GM23338 (cell line): Measurements from ENCODE around the gene TMTC2. TPM values are rescaled to one million over a fixed set of nuclear protein-coding genes. Genes with fewer than 3 reads are reported as not detected.

Experiments
- ATAC-seq: fragments of 200-7000 bp; cut with Tn5 transposase; 3 replicates; pipeline ENCODE4 v1.9.1; 2020
- DNase-seq: peaks from one replicate; pipeline ENCODE4 v3.0.0-alpha.2; 2015; ENCODE audit warnings: low spot score
- H2AFZ ChIP-seq: fragments of 200-600 bp; sonication (generic); 2 replicates; pipeline ENCODE4 v1.8.0; 2016; ENCODE audit warnings: antibody characterized with exemption, mild to moderate bottlenecking, moderate library complexity
- H3F3A ChIP-seq: fragments of 200-600 bp; sonication (generic); replicated peaks from 2 replicates; pipeline ENCODE4 v1.8.0; 2017; ENCODE audit warnings: antibody characterized with exemption, mixed run types, low read depth
- H3K27ac ChIP-seq: fragments of 200-600 bp; sonication (generic); 2 replicates; pipeline ENCODE4 v1.6.1; 2016; ENCODE audit warnings: low read depth
- H3K27me3 ChIP-seq: fragments of 200-600 bp; sonication (generic); 2 replicates; pipeline ENCODE4 v1.8.0; 2016; ENCODE audit warnings: mild to moderate bottlenecking, mixed run types, moderate library complexity; ENCODE audit not compliant: insufficient read depth
- H3K36me3 ChIP-seq: fragments of 200-600 bp; sonication (generic); 2 replicates; pipeline ENCODE4 v1.8.0; 2016; ENCODE audit warnings: mild to moderate bottlenecking; ENCODE audit not compliant: insufficient read depth
- H3K4me1 ChIP-seq: fragments of 200-600 bp; sonication (generic); 2 replicates; pipeline ENCODE4 v1.8.0; 2016; ENCODE audit warnings: mild to moderate bottlenecking, moderate library complexity; ENCODE audit not compliant: insufficient read depth
- H3K4me2 ChIP-seq: fragments of 200-600 bp; sonication (generic); 2 replicates; pipeline ENCODE4 v1.7.1; 2017; ENCODE audit warnings: mixed run types
- H3K4me3 ChIP-seq: fragments of 200-600 bp; sonication (generic); 2 replicates; pipeline ENCODE4 v1.6.1; 2016; ENCODE audit warnings: mixed run types
- H3K79me2 ChIP-seq: fragments of 200-600 bp; sonication (generic); replicated peaks from 2 replicates; pipeline ENCODE4 v1.8.0; 2017; ENCODE audit warnings: mild to moderate bottlenecking; ENCODE audit not compliant: insufficient read depth
- H3K9me2 ChIP-seq: fragments of 200-600 bp; sonication (generic); 2 replicates; pipeline ENCODE4 v1.8.0; 2017; ENCODE audit not compliant: insufficient read depth
- H4K20me1 ChIP-seq: fragments of 200-600 bp; sonication (generic); replicated peaks from 2 replicates; pipeline ENCODE4 v1.8.0; 2017; ENCODE audit warnings: mild to moderate bottlenecking; ENCODE audit not compliant: insufficient read depth
- H3K27ac Mint-ChIP-seq: 2 replicates; pipeline ENCODE4 v1.8.0; 2020; ENCODE audit warnings: inconsistent platforms, mild to moderate bottlenecking, moderate library complexity, mixed read lengths
- H3K27me3 Mint-ChIP-seq: 3 replicates; pipeline ENCODE4 v1.8.0; 2022; ENCODE audit warnings: low read depth, mild to moderate bottlenecking, moderate library complexity, mixed read lengths, inconsistent platforms; ENCODE audit not compliant: insufficient read depth, poor library complexity
- H3K36me3 Mint-ChIP-seq: 3 replicates; pipeline ENCODE4 v1.8.0; 2021; ENCODE audit warnings: low read depth, mild to moderate bottlenecking, inconsistent platforms, moderate library complexity, mixed read lengths
- H3K4me1 Mint-ChIP-seq: 3 replicates; pipeline ENCODE4 v1.8.0; 2020; ENCODE audit warnings: mild to moderate bottlenecking, inconsistent platforms, mixed read lengths
- H3K4me3 Mint-ChIP-seq: 3 replicates; pipeline ENCODE4 v1.8.0; 2021; ENCODE audit warnings: moderate library complexity, mild to moderate bottlenecking, inconsistent platforms, mixed read lengths
- H3K9me3 Mint-ChIP-seq: 3 replicates; pipeline ENCODE4 v1.8.0; 2020; ENCODE audit warnings: moderate library complexity, mild to moderate bottlenecking, inconsistent platforms, mixed read lengths
- CREB1 ChIP-seq: fragments of 250-450 bp; sonication (Bioruptor Pico); IDR thresholded peaks from 2 replicates; pipeline ENCODE4 v1.5.0; 2020; ENCODE audit warnings: low read depth, mild to moderate bottlenecking, moderate library complexity
- CTCF ChIP-seq, 2 experiments: fragments of 200-600 bp in 1 of 2; sonication (generic) in 1 of 2; conservative IDR thresholded peaks; 2 replicates each; pipeline versions ENCODE4 v1.5.1 to v1.6.1; 2016 to 2017; ENCODE audit warnings: antibody characterized with exemption in 2 of 2, low read depth in 2 of 2, mild to moderate bottlenecking in 2 of 2, moderate library complexity in 1 of 2
- ETS1 ChIP-seq: IDR thresholded peaks from 2 replicates; pipeline ENCODE4 v1.6.1; 2016; ENCODE audit warnings: antibody characterized with exemption
- EZH2 ChIP-seq: fragments of 200-600 bp; sonication (generic); IDR thresholded peaks from one replicate; pipeline ENCODE4 v1.8.0; 2017; ENCODE audit warnings: antibody characterized with exemption, mild to moderate bottlenecking, low read depth; ENCODE audit not compliant: unreplicated experiment
- EZH2phosphoT487 ChIP-seq: fragments of 200-600 bp; sonication (generic); IDR thresholded peaks from one replicate; pipeline ENCODE4 v1.8.1; 2018; ENCODE audit warnings: antibody characterized with exemption; ENCODE audit not compliant: unreplicated experiment
- JUNB ChIP-seq: IDR thresholded peaks from one replicate; pipeline ENCODE4 v1.6.1; 2016; ENCODE audit warnings: antibody characterized with exemption; ENCODE audit not compliant: unreplicated experiment
- NANOG ChIP-seq: IDR thresholded peaks from 2 replicates; pipeline ENCODE4 v1.6.1; 2016; ENCODE audit warnings: antibody characterized with exemption, borderline replicate concordance
- POLR2AphosphoS5 ChIP-seq: IDR thresholded peaks from 2 replicates; pipeline ENCODE4 v1.6.1; 2016; ENCODE audit warnings: antibody characterized with exemption, low read depth
- STAT1 ChIP-seq: IDR thresholded peaks from one replicate; pipeline ENCODE4 v1.6.1; 2016; ENCODE audit warnings: antibody characterized with exemption; ENCODE audit not compliant: unreplicated experiment
- ZNF114 ChIP-seq: fragments of 250-450 bp; sonication (Bioruptor Pico); IDR thresholded peaks from 2 replicates; pipeline ENCODE4 v1.5.0; 2020; ENCODE audit warnings: mild to moderate bottlenecking, moderate library complexity
- ZNF331 ChIP-seq: fragments of 250-450 bp; sonication (Bioruptor Pico); IDR thresholded peaks from 2 replicates; pipeline ENCODE4 v1.5.0; 2020; ENCODE audit warnings: low read depth, mild to moderate bottlenecking, moderate library complexity
- polyA plus RNA-seq: library from polyadenylated mRNA; unstranded; fragments of >200 nt; fragmentation: Nextera tagmentation; extraction: Ambion mirVana; gene quantifications from 2 replicates; pipeline ENCODE4 v1.2.1, GENCODE V29; 2016
- total RNA-seq: library from RNA; depleted of rRNA; stranded (reverse); fragments of >200 nt; shearing (Covaris generic); gene quantifications from 2 replicates; pipeline ENCODE4 v1.2.3, GENCODE V29; 2014
- TF ChIP-seq, protein P1 (sequence below): IDR thresholded peaks from one replicate; pipeline ENCODE4 v1.6.1; 2018; ENCODE audit warnings: antibody characterized with exemption; ENCODE audit not compliant: unreplicated experiment
- TF ChIP-seq, protein P2 (sequence below): fragments of 250-450 bp; sonication (Bioruptor Pico); IDR thresholded peaks from 2 replicates; pipeline ENCODE4 v1.5.0; 2020; ENCODE audit warnings: mild to moderate bottlenecking, moderate library complexity

Gene TMTC2
- total and polyA plus RNA-seq, 2 experiments from 2014 or later = 0.57 to 6.5 TPM

DNA sequence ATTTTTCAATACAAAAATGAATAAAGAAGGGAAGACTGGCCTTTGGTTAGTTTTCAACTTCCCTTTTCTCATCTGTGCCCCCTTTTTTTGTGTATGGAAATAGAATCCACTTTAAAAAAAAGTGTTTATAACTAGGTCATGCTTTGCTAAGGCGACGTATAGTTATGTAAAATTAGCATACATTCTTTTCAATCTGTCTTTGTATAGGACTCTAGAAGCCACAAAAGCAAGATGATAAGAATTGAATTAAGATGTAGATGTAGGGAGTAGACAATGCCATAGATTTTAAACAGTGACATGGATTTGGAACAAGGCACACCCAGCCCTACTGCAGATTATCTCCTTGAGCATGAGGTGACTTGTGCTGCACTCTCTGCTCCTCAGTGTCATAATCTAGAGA lies 354.3 kb downstream of the TMTC2 start:
- no peak for ATAC-seq
- DNase-seq = no peak
- Histone ChIP-seq H3K36me3 (no peaks in the 10 kb centered on the region), H3K9me2 (0 out of 2 replicates have a peak, but pooled peaks cover 5% of the 10 kb centered on the region), H3K4me2 (no peak overlapping the region), H3K27ac (no peak overlapping the region), H3K79me2 (no peaks in the 10 kb centered on the region), H3K27me3 (no peaks in the 10 kb centered on the region), H4K20me1 (no peaks in the 10 kb centered on the region), H3F3A (no peaks in the 10 kb centered on the region), H3K4me1 (no peaks in the 10 kb centered on the region), H3K4me3 (no peak overlapping the region), H2AFZ (no peak overlapping the region)
- no peaks in the 10 kb centered on the region for H3K27me3 Mint-ChIP-seq
- no peaks in the 10 kb centered on the region for H3K9me3 Mint-ChIP-seq
- TF ChIP-seq CTCF (conservative IDR thresholded peaks at IDR 0.05; ENCODE audit: low read depth in 2 of 2) (no peak), ETS1 (no peak), ZNF331 (CRISPR knock-in tag) (no peak), JUNB (no peak), NANOG (no peak), POLR2AphosphoS5 (no peak), CREB1 (no peak), EZH2 (no peak), EZH2phosphoT487 (no peak), STAT1 (no peak), ZNF114 (CRISPR knock-in tag) (no peak)
- TF ChIP-seq, protein P1, sequence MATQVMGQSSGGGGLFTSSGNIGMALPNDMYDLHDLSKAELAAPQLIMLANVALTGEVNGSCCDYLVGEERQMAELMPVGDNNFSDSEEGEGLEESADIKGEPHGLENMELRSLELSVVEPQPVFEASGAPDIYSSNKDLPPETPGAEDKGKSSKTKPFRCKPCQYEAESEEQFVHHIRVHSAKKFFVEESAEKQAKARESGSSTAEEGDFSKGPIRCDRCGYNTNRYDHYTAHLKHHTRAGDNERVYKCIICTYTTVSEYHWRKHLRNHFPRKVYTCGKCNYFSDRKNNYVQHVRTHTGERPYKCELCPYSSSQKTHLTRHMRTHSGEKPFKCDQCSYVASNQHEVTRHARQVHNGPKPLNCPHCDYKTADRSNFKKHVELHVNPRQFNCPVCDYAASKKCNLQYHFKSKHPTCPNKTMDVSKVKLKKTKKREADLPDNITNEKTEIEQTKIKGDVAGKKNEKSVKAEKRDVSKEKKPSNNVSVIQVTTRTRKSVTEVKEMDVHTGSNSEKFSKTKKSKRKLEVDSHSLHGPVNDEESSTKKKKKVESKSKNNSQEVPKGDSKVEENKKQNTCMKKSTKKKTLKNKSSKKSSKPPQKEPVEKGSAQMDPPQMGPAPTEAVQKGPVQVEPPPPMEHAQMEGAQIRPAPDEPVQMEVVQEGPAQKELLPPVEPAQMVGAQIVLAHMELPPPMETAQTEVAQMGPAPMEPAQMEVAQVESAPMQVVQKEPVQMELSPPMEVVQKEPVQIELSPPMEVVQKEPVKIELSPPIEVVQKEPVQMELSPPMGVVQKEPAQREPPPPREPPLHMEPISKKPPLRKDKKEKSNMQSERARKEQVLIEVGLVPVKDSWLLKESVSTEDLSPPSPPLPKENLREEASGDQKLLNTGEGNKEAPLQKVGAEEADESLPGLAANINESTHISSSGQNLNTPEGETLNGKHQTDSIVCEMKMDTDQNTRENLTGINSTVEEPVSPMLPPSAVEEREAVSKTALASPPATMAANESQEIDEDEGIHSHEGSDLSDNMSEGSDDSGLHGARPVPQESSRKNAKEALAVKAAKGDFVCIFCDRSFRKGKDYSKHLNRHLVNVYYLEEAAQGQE = no peak
- TF ChIP-seq, protein P2, sequence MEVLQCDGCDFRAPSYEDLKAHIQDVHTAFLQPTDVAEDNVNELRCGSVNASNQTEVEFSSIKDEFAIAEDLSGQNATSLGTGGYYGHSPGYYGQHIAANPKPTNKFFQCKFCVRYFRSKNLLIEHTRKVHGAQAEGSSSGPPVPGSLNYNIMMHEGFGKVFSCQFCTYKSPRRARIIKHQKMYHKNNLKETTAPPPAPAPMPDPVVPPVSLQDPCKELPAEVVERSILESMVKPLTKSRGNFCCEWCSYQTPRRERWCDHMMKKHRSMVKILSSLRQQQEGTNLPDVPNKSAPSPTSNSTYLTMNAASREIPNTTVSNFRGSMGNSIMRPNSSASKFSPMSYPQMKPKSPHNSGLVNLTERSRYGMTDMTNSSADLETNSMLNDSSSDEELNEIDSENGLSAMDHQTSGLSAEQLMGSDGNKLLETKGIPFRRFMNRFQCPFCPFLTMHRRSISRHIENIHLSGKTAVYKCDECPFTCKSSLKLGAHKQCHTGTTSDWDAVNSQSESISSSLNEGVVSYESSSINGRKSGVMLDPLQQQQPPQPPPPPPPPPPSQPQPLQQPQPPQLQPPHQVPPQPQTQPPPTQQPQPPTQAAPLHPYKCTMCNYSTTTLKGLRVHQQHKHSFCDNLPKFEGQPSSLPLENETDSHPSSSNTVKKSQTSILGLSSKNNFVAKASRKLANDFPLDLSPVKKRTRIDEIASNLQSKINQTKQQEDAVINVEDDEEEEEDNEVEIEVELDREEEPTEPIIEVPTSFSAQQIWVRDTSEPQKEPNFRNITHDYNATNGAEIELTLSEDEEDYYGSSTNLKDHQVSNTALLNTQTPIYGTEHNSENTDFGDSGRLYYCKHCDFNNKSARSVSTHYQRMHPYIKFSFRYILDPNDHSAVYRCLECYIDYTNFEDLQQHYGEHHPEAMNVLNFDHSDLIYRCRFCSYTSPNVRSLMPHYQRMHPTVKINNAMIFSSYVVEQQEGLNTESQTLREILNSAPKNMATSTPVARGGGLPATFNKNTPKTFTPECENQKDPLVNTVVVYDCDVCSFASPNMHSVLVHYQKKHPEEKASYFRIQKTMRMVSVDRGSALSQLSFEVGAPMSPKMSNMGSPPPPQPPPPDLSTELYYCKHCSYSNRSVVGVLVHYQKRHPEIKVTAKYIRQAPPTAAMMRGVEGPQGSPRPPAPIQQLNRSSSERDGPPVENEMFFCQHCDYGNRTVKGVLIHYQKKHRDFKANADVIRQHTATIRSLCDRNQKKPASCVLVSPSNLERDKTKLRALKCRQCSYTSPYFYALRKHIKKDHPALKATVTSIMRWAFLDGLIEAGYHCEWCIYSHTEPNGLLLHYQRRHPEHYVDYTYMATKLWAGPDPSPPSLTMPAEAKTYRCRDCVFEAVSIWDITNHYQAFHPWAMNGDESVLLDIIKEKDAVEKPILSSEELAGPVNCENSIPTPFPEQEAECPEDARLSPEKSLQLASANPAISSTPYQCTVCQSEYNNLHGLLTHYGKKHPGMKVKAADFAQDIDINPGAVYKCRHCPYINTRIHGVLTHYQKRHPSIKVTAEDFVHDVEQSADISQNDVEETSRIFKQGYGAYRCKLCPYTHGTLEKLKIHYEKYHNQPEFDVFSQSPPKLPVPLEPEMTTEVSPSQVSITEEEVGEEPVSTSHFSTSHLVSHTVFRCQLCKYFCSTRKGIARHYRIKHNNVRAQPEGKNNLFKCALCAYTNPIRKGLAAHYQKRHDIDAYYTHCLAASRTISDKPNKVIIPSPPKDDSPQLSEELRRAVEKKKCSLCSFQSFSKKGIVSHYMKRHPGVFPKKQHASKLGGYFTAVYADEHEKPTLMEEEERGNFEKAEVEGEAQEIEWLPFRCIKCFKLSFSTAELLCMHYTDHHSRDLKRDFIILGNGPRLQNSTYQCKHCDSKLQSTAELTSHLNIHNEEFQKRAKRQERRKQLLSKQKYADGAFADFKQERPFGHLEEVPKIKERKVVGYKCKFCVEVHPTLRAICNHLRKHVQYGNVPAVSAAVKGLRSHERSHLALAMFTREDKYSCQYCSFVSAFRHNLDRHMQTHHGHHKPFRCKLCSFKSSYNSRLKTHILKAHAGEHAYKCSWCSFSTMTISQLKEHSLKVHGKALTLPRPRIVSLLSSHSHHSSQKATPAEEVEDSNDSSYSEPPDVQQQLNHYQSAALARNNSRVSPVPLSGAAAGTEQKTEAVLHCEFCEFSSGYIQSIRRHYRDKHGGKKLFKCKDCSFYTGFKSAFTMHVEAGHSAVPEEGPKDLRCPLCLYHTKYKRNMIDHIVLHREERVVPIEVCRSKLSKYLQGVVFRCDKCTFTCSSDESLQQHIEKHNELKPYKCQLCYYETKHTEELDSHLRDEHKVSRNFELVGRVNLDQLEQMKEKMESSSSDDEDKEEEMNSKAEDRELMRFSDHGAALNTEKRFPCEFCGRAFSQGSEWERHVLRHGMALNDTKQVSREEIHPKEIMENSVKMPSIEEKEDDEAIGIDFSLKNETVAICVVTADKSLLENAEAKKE (CRISPR knock-in tag) = no peak
- H3K4me1 Mint-ChIP-seq = peaks cover 14% of the 10 kb centered on the region
- H3K4me3 Mint-ChIP-seq = no peak overlapping the region
- H3K36me3 Mint-ChIP-seq = no peaks in the 10 kb centered on the region
- no peak overlapping the region for H3K27ac Mint-ChIP-seq
